SU-DHL-6 (cell line): ENCODE results near the gene GRAMD1A.

Experiments
- EZH2phosphoT487 ChIP-seq: fragments of 200-600 bp; sonication (generic), shearing (Covaris generic); conservative IDR thresholded peaks from 2 replicates; pipeline ENCODE4 v1.6.1; 2018; ENCODE audit warnings: mild to moderate bottlenecking, antibody characterized with exemption, low read length, moderate library complexity, mixed read lengths
- TF ChIP-seq, protein P1 (sequence below): fragments of 200-600 bp; sonication (generic); IDR thresholded peaks from one replicate; pipeline ENCODE4 v1.5.1; 2017; ENCODE audit warnings: antibody characterized with exemption, mild to moderate bottlenecking, low read length, moderate library complexity; ENCODE audit not compliant: insufficient read depth, poor library complexity, severe bottlenecking

DNA sequence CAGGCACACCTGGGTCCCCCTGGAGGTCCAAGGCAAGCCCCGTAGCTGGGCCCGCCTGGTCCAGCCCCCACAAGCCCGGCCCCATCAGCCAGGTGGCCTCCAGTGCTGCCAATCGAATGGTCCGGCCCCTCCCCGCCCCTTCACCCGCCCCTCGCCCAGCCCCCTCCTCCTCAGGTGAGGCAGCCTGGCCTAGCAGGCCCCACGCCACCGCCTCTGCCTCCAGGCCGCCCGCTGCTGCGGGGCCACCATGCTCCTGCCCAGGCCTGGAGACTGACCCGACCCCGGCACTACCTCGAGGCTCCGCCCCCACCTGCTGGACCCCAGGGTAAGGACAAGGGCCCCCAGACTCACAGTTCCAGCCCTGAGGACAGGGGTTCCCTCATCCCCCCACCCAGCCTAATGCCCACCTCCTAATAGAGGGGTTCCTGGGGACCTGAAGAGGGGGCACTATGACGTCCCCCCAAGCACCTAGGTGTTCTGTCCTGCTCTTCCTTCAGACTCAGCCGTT is 41.5 kb downstream of the GRAMD1A start, which contains the start of gene HPN:
- TF ChIP-seq, protein P1, sequence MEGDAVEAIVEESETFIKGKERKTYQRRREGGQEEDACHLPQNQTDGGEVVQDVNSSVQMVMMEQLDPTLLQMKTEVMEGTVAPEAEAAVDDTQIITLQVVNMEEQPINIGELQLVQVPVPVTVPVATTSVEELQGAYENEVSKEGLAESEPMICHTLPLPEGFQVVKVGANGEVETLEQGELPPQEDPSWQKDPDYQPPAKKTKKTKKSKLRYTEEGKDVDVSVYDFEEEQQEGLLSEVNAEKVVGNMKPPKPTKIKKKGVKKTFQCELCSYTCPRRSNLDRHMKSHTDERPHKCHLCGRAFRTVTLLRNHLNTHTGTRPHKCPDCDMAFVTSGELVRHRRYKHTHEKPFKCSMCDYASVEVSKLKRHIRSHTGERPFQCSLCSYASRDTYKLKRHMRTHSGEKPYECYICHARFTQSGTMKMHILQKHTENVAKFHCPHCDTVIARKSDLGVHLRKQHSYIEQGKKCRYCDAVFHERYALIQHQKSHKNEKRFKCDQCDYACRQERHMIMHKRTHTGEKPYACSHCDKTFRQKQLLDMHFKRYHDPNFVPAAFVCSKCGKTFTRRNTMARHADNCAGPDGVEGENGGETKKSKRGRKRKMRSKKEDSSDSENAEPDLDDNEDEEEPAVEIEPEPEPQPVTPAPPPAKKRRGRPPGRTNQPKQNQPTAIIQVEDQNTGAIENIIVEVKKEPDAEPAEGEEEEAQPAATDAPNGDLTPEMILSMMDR = no peak
- no peak for TF ChIP-seq EZH2phosphoT487
